HT1080 (cell line): ENCODE data around the gene THSD7A. TPM values are rescaled to one million over a fixed set of nuclear protein-coding genes. Genes with fewer than 3 reads are reported as not detected.

ENCODE experiments used
- DNase-seq: peaks from one replicate; pipeline ENCODE4 v3.0.0-alpha.2; 2015; ENCODE audit warnings: low read depth
- total RNA-seq: library from RNA; depleted of rRNA; stranded (reverse); fragments of >200 nt; shearing (Covaris generic); gene quantifications from 2 replicates; pipeline ENCODE4 v1.2.3, GENCODE V29; 2014

The THSD7A gene
- total RNA-seq, 1 experiment from 2014 or later = not detected

- DNase-seq = no peak
Observed at GRCh38 chr7:11706666-11707605, 125.1 kb downstream of the THSD7A start.

GRCh38 chr7:11703829-11704228 is 128.2 kb downstream of the THSD7A start:
- no peak for DNase-seq

- DNase-seq = no peak
Observed at GRCh38 chr7:11702938-11703337, 129.1 kb downstream of the THSD7A start.

GRCh38 chr7:11701829-11702560 is 130.0 kb downstream of the THSD7A start:
- DNase-seq = no peak

- no peak for DNase-seq
Observed at GRCh38 chr7:11699666-11700065, 132.3 kb downstream of the THSD7A start.

- no peak for DNase-seq
Observed at GRCh38 chr7:11698384-11698871, 133.6 kb downstream of the THSD7A start.

- DNase-seq = no peak
Observed at GRCh38 chr7:11690395-11690794, 141.6 kb downstream of the THSD7A start.

- no peak for DNase-seq
Observed at GRCh38 chr7:11689096-11689495, 142.9 kb downstream of the THSD7A start.

GRCh38 chr7:11681461-11681860 is 150.5 kb downstream of the THSD7A start:
- DNase-seq = no peak

- no peak for DNase-seq
Observed at GRCh38 chr7:11675163-11675562, 156.8 kb downstream of the THSD7A start.

- DNase-seq = no peak
Observed at GRCh38 chr7:11668727-11669126, 163.3 kb downstream of the THSD7A start.

GRCh38 chr7:11667810-11668185 is 164.2 kb downstream of the THSD7A start:
- DNase-seq = no peak

GRCh38 chr7:11667071-11667809 is 164.8 kb downstream of the THSD7A start:
- DNase-seq = no peak

GRCh38 chr7:11665357-11665756 is 166.6 kb downstream of the THSD7A start:
- DNase-seq = no peak

GRCh38 chr7:11655642-11656041 is 176.4 kb downstream of the THSD7A start:
- no peak for DNase-seq

- DNase-seq = no peak
Observed at GRCh38 chr7:11655163-11655562, 176.8 kb downstream of the THSD7A start.

GRCh38 chr7:11650500-11650899 is 181.5 kb downstream of the THSD7A start:
- DNase-seq = no peak

GRCh38 chr7:11650030-11650429 is 182.0 kb downstream of the THSD7A start:
- peak; percentile 5 for DNase-seq

- DNase-seq = peak; percentile 57
Observed at GRCh38 chr7:11648980-11649379, 183.0 kb downstream of the THSD7A start.

GRCh38 chr7:11648101-11648500 is 183.9 kb downstream of the THSD7A start:
- DNase-seq = no peak

GRCh38 chr7:11642841-11643240 is 189.2 kb downstream of the THSD7A start:
- DNase-seq = no peak

GRCh38 chr7:11642276-11642675 is 189.7 kb downstream of the THSD7A start:
- DNase-seq = no peak
